Jurkat, Clone E6-1 (cell line): ENCODE results near the gene NGFR.
A peak's percentile ranks its signal among the peaks of the same experiment; 100 is the strongest.

Experiments
- DNase-seq: peaks from one replicate; pipeline ENCODE4 v3.0.0-alpha.2; 2011; ENCODE audit warnings: low read depth, low spot score
- H3K4me3 ChIP-seq: 2 replicates; pipeline ENCODE4 v1.5.1; 2011; ENCODE audit warnings: mild to moderate bottlenecking, low read length, control low read depth, moderate library complexity

The NGFR gene

GRCh38 chr17:49552070-49552751 is 57.1 kb downstream of the NGFR start:
- DNase-seq, result no peak
- no peak overlapping the region for H3K4me3 ChIP-seq

- DNase-seq, result no peak
- no peak overlapping the region for H3K4me3 ChIP-seq
These were observed 58.7 kb downstream of the NGFR start for GRCh38 chr17:49553676-49554335.

GRCh38 chr17:49554694-49555494 is 59.8 kb downstream of the NGFR start:
- H3K4me3 ChIP-seq, result no peak overlapping the region
- no peak for DNase-seq

GRCh38 chr17:49555495-49556222 is 60.6 kb downstream of the NGFR start:
- DNase-seq, result no peak

GRCh38 chr17:49556223-49556943 is 61.3 kb downstream of the NGFR start:
- DNase-seq, result peak; percentile 60
- H3K4me3 ChIP-seq, result no peak overlapping the region

More at GRCh38 chr17:49555495-49556222, 60.6 kb downstream of the NGFR start:
- H3K4me3 ChIP-seq, result no peak overlapping the region

GRCh38 chr17:49557312-49558024 is 62.4 kb downstream of the NGFR start:
- no peak overlapping the region for H3K4me3 ChIP-seq
- DNase-seq, result peak; percentile 60
